Panc1 (cell line): ENCODE data around the gene S1PR1.
"Not testable (repeated sequence)": the region's sequence is repeated elsewhere in the genome, so short reads cannot be mapped to it uniquely, and the experiment has no call there.

Experiments used
- POLR2AphosphoS5 ChIP-seq: IDR thresholded peaks from 2 replicates; pipeline ENCODE4 v1.6.1; 2012; ENCODE audit warnings: mild to moderate bottlenecking, low read depth, low read length, moderate library complexity
- SIN3A ChIP-seq: IDR thresholded peaks from 2 replicates; pipeline ENCODE4 v1.6.1; 2012; ENCODE audit warnings: low read depth, mild to moderate bottlenecking, low read length, moderate library complexity, borderline replicate concordance; ENCODE audit not compliant: insufficient read depth
- TCF7L2 ChIP-seq: IDR thresholded peaks from 2 replicates; pipeline ENCODE4 v1.6.1; 2011; ENCODE audit warnings: mild to moderate bottlenecking, low read depth, low read length, inconsistent platforms
- TF ChIP-seq, protein P1 (sequence below): fragments of 450-650 bp; IDR thresholded peaks from 2 replicates; pipeline ENCODE4 v1.5.1; 2017; ENCODE audit warnings: mild to moderate bottlenecking
- TF ChIP-seq, protein P2 (sequence below), 2 experiments: IDR thresholded peaks; 2 replicates each; pipeline ENCODE4 v1.6.1; 2011 to 2012; ENCODE audit warnings: low read depth in 2 of 2, control low read depth in 1 of 2, low read length in 1 of 2, mild to moderate bottlenecking in 1 of 2, moderate library complexity in 1 of 2; ENCODE audit not compliant: insufficient read depth in 1 of 2

DNA sequence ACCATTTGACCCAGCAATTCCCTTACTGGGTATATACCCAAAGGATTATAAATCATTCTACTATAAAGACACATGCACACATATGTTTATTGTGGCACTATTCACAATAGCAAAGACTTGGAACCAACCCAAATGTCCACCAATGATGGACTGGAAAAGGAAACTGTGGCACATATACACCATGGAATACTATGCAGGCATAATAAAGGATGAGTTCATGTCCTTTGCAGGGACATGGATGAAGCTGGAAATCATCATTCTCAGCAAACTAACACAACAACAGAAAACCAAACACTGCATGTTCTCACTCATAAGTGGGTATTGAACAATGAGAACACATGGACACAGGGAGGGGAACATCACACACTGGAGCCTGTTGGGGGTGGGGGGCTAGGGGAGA is 4.6 kb upstream of the S1PR1 start:
- TF ChIP-seq, protein P1, sequence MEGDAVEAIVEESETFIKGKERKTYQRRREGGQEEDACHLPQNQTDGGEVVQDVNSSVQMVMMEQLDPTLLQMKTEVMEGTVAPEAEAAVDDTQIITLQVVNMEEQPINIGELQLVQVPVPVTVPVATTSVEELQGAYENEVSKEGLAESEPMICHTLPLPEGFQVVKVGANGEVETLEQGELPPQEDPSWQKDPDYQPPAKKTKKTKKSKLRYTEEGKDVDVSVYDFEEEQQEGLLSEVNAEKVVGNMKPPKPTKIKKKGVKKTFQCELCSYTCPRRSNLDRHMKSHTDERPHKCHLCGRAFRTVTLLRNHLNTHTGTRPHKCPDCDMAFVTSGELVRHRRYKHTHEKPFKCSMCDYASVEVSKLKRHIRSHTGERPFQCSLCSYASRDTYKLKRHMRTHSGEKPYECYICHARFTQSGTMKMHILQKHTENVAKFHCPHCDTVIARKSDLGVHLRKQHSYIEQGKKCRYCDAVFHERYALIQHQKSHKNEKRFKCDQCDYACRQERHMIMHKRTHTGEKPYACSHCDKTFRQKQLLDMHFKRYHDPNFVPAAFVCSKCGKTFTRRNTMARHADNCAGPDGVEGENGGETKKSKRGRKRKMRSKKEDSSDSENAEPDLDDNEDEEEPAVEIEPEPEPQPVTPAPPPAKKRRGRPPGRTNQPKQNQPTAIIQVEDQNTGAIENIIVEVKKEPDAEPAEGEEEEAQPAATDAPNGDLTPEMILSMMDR: not testable (repeated sequence)
- not testable (repeated sequence) for TF ChIP-seq POLR2AphosphoS5, SIN3A, TCF7L2
- TF ChIP-seq, protein P2, sequence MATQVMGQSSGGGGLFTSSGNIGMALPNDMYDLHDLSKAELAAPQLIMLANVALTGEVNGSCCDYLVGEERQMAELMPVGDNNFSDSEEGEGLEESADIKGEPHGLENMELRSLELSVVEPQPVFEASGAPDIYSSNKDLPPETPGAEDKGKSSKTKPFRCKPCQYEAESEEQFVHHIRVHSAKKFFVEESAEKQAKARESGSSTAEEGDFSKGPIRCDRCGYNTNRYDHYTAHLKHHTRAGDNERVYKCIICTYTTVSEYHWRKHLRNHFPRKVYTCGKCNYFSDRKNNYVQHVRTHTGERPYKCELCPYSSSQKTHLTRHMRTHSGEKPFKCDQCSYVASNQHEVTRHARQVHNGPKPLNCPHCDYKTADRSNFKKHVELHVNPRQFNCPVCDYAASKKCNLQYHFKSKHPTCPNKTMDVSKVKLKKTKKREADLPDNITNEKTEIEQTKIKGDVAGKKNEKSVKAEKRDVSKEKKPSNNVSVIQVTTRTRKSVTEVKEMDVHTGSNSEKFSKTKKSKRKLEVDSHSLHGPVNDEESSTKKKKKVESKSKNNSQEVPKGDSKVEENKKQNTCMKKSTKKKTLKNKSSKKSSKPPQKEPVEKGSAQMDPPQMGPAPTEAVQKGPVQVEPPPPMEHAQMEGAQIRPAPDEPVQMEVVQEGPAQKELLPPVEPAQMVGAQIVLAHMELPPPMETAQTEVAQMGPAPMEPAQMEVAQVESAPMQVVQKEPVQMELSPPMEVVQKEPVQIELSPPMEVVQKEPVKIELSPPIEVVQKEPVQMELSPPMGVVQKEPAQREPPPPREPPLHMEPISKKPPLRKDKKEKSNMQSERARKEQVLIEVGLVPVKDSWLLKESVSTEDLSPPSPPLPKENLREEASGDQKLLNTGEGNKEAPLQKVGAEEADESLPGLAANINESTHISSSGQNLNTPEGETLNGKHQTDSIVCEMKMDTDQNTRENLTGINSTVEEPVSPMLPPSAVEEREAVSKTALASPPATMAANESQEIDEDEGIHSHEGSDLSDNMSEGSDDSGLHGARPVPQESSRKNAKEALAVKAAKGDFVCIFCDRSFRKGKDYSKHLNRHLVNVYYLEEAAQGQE (IDR thresholded peaks at IDR 0.05; ENCODE audit: insufficient read depth in 1 of 2, low read depth in 2 of 2, low read length in 1 of 2): not testable (repeated sequence)
